Measurements from ENCODE around the gene PPP1R37.

Gene PPP1R37

GRCh38 chr19:45162608-45163143, 69.7 kb downstream of the PPP1R37 start:
- peaks cover 6% of the 10 kb centered on the region for H3K4me1 ChIP-seq (ENCODE audit: control insufficient read depth, low read depth, low read length)

GRCh38 chr19:45163156-45163555, 70.2 kb downstream of the PPP1R37 start:
- no peak overlapping the region for H3K27ac ChIP-seq (ENCODE audit: low read length)
- no peak overlapping the region for H3K4me3 ChIP-seq (ENCODE audit: low read length)
- H3K27me3 ChIP-seq (ENCODE audit: control insufficient read depth, insufficient read depth, low read length) = peaks cover 6% of the 10 kb centered on the region
- no peaks in the 10 kb centered on the region for H3K36me3 ChIP-seq (ENCODE audit: control insufficient read depth, low read depth, low read length)
- H3K9ac ChIP-seq (ENCODE audit: low read length) = no peak overlapping the region
- H3K9me3 ChIP-seq (ENCODE audit: control insufficient read depth, low read depth, low read length) = no peaks in the 10 kb centered on the region
- H3K4me1 ChIP-seq (ENCODE audit: control insufficient read depth, low read depth, low read length) = peaks cover 6% of the 10 kb centered on the region

More at GRCh38 chr19:45162608-45163143, 69.7 kb downstream of the PPP1R37 start:
- Histone ChIP-seq H3K9me3 (ENCODE audit: control insufficient read depth, low read depth, low read length) (no peaks in the 10 kb centered on the region), H3K9ac (ENCODE audit: low read length) (no peak overlapping the region), H3K36me3 (ENCODE audit: control insufficient read depth, low read depth, low read length) (no peaks in the 10 kb centered on the region), H3K4me3 (ENCODE audit: low read length) (no peak overlapping the region), H3K27ac (ENCODE audit: low read length) (no peak overlapping the region), H3K27me3 (ENCODE audit: control insufficient read depth, insufficient read depth, low read length) (peaks cover 6% of the 10 kb centered on the region)

- Histone ChIP-seq H3K9ac (ENCODE audit: low read length) (no peak overlapping the region), H3K27ac (ENCODE audit: low read length) (no peak overlapping the region), H3K4me3 (ENCODE audit: low read length) (no peak overlapping the region), H3K9me3 (ENCODE audit: control insufficient read depth, low read depth, low read length) (no peaks in the 10 kb centered on the region), H3K4me1 (ENCODE audit: control insufficient read depth, low read depth, low read length) (peaks cover 6% of the 10 kb centered on the region), H3K27me3 (ENCODE audit: control insufficient read depth, insufficient read depth, low read length) (peaks cover 6% of the 10 kb centered on the region), H3K36me3 (ENCODE audit: control insufficient read depth, low read depth, low read length) (no peaks in the 10 kb centered on the region)
These were observed 70.9 kb downstream of the PPP1R37 start for GRCh38 chr19:45163751-45164460.

- H3K27ac ChIP-seq (ENCODE audit: low read length) = no peak overlapping the region
- peaks cover 6% of the 10 kb centered on the region for H3K27me3 ChIP-seq (ENCODE audit: control insufficient read depth, insufficient read depth, low read length)
- no peaks in the 10 kb centered on the region for H3K36me3 ChIP-seq (ENCODE audit: control insufficient read depth, low read depth, low read length)
- no peak overlapping the region for H3K4me3 ChIP-seq (ENCODE audit: low read length)
- H3K9me3 ChIP-seq (ENCODE audit: control insufficient read depth, low read depth, low read length) = no peaks in the 10 kb centered on the region
- peaks cover 6% of the 10 kb centered on the region for H3K4me1 ChIP-seq (ENCODE audit: control insufficient read depth, low read depth, low read length)
- H3K9ac ChIP-seq (ENCODE audit: low read length) = no peak overlapping the region
These were observed 71.8 kb downstream of the PPP1R37 start for GRCh38 chr19:45164577-45165335.

GRCh38 chr19:45166723-45167252, 73.8 kb downstream of the PPP1R37 start:
- Histone ChIP-seq H3K9me3 (ENCODE audit: control insufficient read depth, low read depth, low read length) (no peaks in the 10 kb centered on the region), H3K9ac (ENCODE audit: low read length) (no peak overlapping the region), H3K4me1 (ENCODE audit: control insufficient read depth, low read depth, low read length) (peaks cover 6% of the 10 kb centered on the region), H3K36me3 (ENCODE audit: control insufficient read depth, low read depth, low read length) (no peaks in the 10 kb centered on the region), H3K27me3 (ENCODE audit: control insufficient read depth, insufficient read depth, low read length) (no peaks in the 10 kb centered on the region), H3K4me3 (ENCODE audit: low read length) (no peak overlapping the region), H3K27ac (ENCODE audit: low read length) (no peak overlapping the region)

- Histone ChIP-seq H3K4me3 (ENCODE audit: low read length) (no peak overlapping the region), H3K27me3 (ENCODE audit: control insufficient read depth, insufficient read depth, low read length) (no peaks in the 10 kb centered on the region), H3K4me1 (ENCODE audit: control insufficient read depth, low read depth, low read length) (peaks cover 6% of the 10 kb centered on the region), H3K36me3 (ENCODE audit: control insufficient read depth, low read depth, low read length) (no peaks in the 10 kb centered on the region), H3K9ac (ENCODE audit: low read length) (no peak overlapping the region), H3K27ac (ENCODE audit: low read length) (no peak overlapping the region), H3K9me3 (ENCODE audit: control insufficient read depth, low read depth, low read length) (no peaks in the 10 kb centered on the region)
These were observed 75.9 kb downstream of the PPP1R37 start for GRCh38 chr19:45168767-45169351.

- Histone ChIP-seq H3K9ac (ENCODE audit: low read length) (no peak overlapping the region), H3K4me3 (ENCODE audit: low read length) (no peak overlapping the region), H3K4me1 (ENCODE audit: control insufficient read depth, low read depth, low read length) (peaks cover 6% of the 10 kb centered on the region), H3K36me3 (ENCODE audit: control insufficient read depth, low read depth, low read length) (no peaks in the 10 kb centered on the region), H3K9me3 (ENCODE audit: control insufficient read depth, low read depth, low read length) (no peaks in the 10 kb centered on the region), H3K27me3 (ENCODE audit: control insufficient read depth, insufficient read depth, low read length) (no peaks in the 10 kb centered on the region), H3K27ac (ENCODE audit: low read length) (no peak overlapping the region)
These were observed 76.6 kb downstream of the PPP1R37 start for GRCh38 chr19:45169602-45170001.

- H3K4me1 ChIP-seq (ENCODE audit: control insufficient read depth, low read depth, low read length) = peaks cover 6% of the 10 kb centered on the region
- no peak overlapping the region for H3K9ac ChIP-seq (ENCODE audit: low read length)
- H3K9me3 ChIP-seq (ENCODE audit: control insufficient read depth, low read depth, low read length) = no peaks in the 10 kb centered on the region
- no peaks in the 10 kb centered on the region for H3K36me3 ChIP-seq (ENCODE audit: control insufficient read depth, low read depth, low read length)
- no peaks in the 10 kb centered on the region for H3K27me3 ChIP-seq (ENCODE audit: control insufficient read depth, insufficient read depth, low read length)
- no peak overlapping the region for H3K4me3 ChIP-seq (ENCODE audit: low read length)
- H3K27ac ChIP-seq (ENCODE audit: low read length) = no peak overlapping the region
These were observed 77.4 kb downstream of the PPP1R37 start for GRCh38 chr19:45170146-45171106.

- Histone ChIP-seq H3K9ac (ENCODE audit: low read length) (no peak overlapping the region), H3K4me3 (ENCODE audit: low read length) (no peak overlapping the region), H3K27me3 (ENCODE audit: control insufficient read depth, insufficient read depth, low read length) (no peaks in the 10 kb centered on the region), H3K4me1 (ENCODE audit: control insufficient read depth, low read depth, low read length) (peaks cover 6% of the 10 kb centered on the region), H3K27ac (ENCODE audit: low read length) (no peak overlapping the region), H3K9me3 (ENCODE audit: control insufficient read depth, low read depth, low read length) (no peaks in the 10 kb centered on the region), H3K36me3 (ENCODE audit: control insufficient read depth, low read depth, low read length) (no peaks in the 10 kb centered on the region)
These were observed 78.2 kb downstream of the PPP1R37 start for GRCh38 chr19:45171211-45171623.

GRCh38 chr19:45172173-45172572, 79.2 kb downstream of the PPP1R37 start:
- H3K9me3 ChIP-seq (ENCODE audit: control insufficient read depth, low read depth, low read length) = no peaks in the 10 kb centered on the region
- no peaks in the 10 kb centered on the region for H3K27me3 ChIP-seq (ENCODE audit: control insufficient read depth, insufficient read depth, low read length)
- no peak overlapping the region for H3K27ac ChIP-seq (ENCODE audit: low read length)
- H3K4me1 ChIP-seq (ENCODE audit: control insufficient read depth, low read depth, low read length) = peaks cover under 1% of the 10 kb centered on the region
- no peak overlapping the region for H3K4me3 ChIP-seq (ENCODE audit: low read length)
- H3K36me3 ChIP-seq (ENCODE audit: control insufficient read depth, low read depth, low read length) = no peaks in the 10 kb centered on the region
- H3K9ac ChIP-seq (ENCODE audit: low read length) = no peak overlapping the region

All from iPS-18a (cell line).